Esophagus muscularis mucosa (tissue), 4 donors: Measurements from ENCODE around the gene DMD. TPM values are rescaled to one million over a fixed set of nuclear protein-coding genes. Genes with fewer than 3 reads are reported as not detected.

Experiments
- DNase-seq: peaks from one replicate; pipeline ENCODE4 v3.0.0-alpha.2; 2017; ENCODE audit errors: extremely low spot score
- H3K27ac ChIP-seq, 4 donors: fragments of 200-600 bp; sonication (generic); replicated peaks in 1 of 4; 1 replicate in 3 of 4; 2 replicates in 1 of 4; pipeline ENCODE4 v1.5.1; 2016 to 2019; ENCODE audit warnings: mild to moderate bottlenecking in 1 of 4
- H3K27me3 ChIP-seq, 4 donors: fragments of 200-600 bp; sonication (generic); one replicate each; pipeline versions ENCODE4 v1.5.1 to v1.6.0; 2016 to 2019
- H3K36me3 ChIP-seq, 4 donors: fragments of 200-600 bp; sonication (generic); one replicate each; pipeline ENCODE4 v1.5.1; 2016 to 2019
- H3K4me1 ChIP-seq, 4 donors: fragments of 200-600 bp; sonication (generic); one replicate each; pipeline ENCODE4 v1.5.1; 2016 to 2019
- H3K4me3 ChIP-seq, 4 donors: fragments of 200-600 bp; sonication (generic); 1 replicate in 2 of 4; 2 replicates in 2 of 4; pipeline ENCODE4 v1.5.1; 2016 to 2019; ENCODE audit warnings: mild to moderate bottlenecking in 4 of 4, moderate library complexity in 1 of 4
- H3K9me3 ChIP-seq, 4 donors: fragments of 200-600 bp; sonication (generic); 1 replicate in 3 of 4; 2 replicates in 1 of 4; pipeline ENCODE4 v1.5.1; 2016 to 2019
- CTCF ChIP-seq, 3 experiments: fragments of 200-600 bp in 2 of 3; fragments of 450-650 bp in 1 of 3; sonication (generic) in 2 of 3; IDR thresholded peaks; one replicate each; pipeline ENCODE4 v1.5.1; 2017 to 2019; ENCODE audit warnings: antibody characterized with exemption in 3 of 3, mild to moderate bottlenecking in 2 of 3, moderate library complexity in 1 of 3
- EP300 ChIP-seq: sonication (generic); formaldehyde crosslinking; IDR thresholded peaks from one replicate; pipeline ENCODE4 v1.6.1; 2017; ENCODE audit warnings: antibody characterized with exemption
- POLR2A ChIP-seq: fragments of 450-650 bp; IDR thresholded peaks from one replicate; pipeline ENCODE4 v1.6.1; 2017; ENCODE audit warnings: antibody characterized with exemption, moderate library complexity, mild to moderate bottlenecking, low read depth
- POLR2AphosphoS5 ChIP-seq, 2 donors: sonication (generic); formaldehyde crosslinking; IDR thresholded peaks; one replicate each; pipeline ENCODE4 v1.6.1; 2017; ENCODE audit warnings: antibody characterized with exemption in 2 of 2
- WGBS: methylation state at CpG from one replicate; pipeline ENCODE4 v1.1.5; 2018; 5-methylcytosine and 5-hydroxymethylcytosine counted together
- intact Hi-C: fragments of 100-400 bp; cut with DNase I; formaldehyde crosslinking; loops from one replicate; pipeline ENCODE4 v1.15.1; 2023
- total RNA-seq, 4 donors: library from RNA; depleted of rRNA; stranded (reverse); fragments of >200 nt; gene quantifications; one replicate each; pipeline versions ENCODE4 v1.1.0 to v1.2.1, GENCODE V29; 2016

Gene DMD
- total RNA-seq, 4 donors from 2014 or later = 127 to 210 (median 188) TPM

- 77% methylated on average over 5 of the region's 5 CpGs for WGBS
- TF ChIP-seq POLR2AphosphoS5 (IDR thresholded peaks at IDR 0.05) (no peak), CTCF (IDR thresholded peaks at IDR 0.05) (no peak), POLR2A (no peak), EP300 (no peak)
- no peaks in the 10 kb centered on the region for H3K27me3 ChIP-seq
- no peak for DNase-seq
- no peaks in the 10 kb centered on the region for H3K9me3 ChIP-seq
- H3K4me1 ChIP-seq = peaks cover 0 to 13% (median 2%) of the 10 kb centered on the region in 4 donors
- H3K36me3 ChIP-seq = no peaks in the 10 kb centered on the region
- H3K4me3 ChIP-seq = no peak overlapping the region
- intact Hi-C loops = no loop called here
- no peak overlapping the region for H3K27ac ChIP-seq
These were observed 1854.8 kb downstream of the DMD start for GRCh38 chrX:31356275-31357212.

- Histone ChIP-seq H3K9me3 (no peaks in the 10 kb centered on the region), H3K4me1 (peaks cover 0 to 7% (median under 1%) of the 10 kb centered on the region in 4 donors), H3K27ac (no peak overlapping the region), H3K4me3 (no peak overlapping the region), H3K27me3 (no peaks in the 10 kb centered on the region), H3K36me3 (no peaks in the 10 kb centered on the region)
- intact Hi-C loops = no loop called here
- 73% methylated on average over 6 of the region's 6 CpGs for WGBS
- no peak for TF ChIP-seq CTCF (IDR thresholded peaks at IDR 0.05)
- no peak for TF ChIP-seq POLR2AphosphoS5 (IDR thresholded peaks at IDR 0.05)
- no peak for TF ChIP-seq EP300
- no peak for TF ChIP-seq POLR2A
- no peak for DNase-seq
These were observed 1856.0 kb downstream of the DMD start for GRCh38 chrX:31355206-31355955.

DNA sequence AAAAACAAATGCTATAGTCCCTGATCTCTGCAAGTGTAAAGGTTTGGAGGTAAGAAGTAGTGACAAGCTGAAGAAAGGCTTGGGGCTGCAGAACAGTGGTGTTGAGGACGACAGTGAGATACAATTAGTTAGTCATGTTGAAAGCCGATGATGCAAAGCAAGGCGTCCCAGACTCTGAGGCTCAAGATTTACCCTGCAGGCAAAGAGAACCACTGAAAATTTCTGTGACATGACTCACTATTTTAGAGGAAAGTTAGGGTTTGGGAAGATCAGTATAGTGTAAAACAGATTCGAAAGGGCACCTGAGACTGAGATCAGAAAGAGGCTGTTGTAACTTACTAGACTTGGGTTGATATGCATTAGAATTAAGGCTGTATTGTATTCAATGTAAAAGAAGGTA is 1858.3 kb downstream of the DMD start:
- TF ChIP-seq POLR2AphosphoS5 (IDR thresholded peaks at IDR 0.05) (no peak), EP300 (no peak), CTCF (IDR thresholded peaks at IDR 0.05) (no peak), POLR2A (no peak)
- H3K27ac ChIP-seq = no peak overlapping the region
- H3K9me3 ChIP-seq = no peaks in the 10 kb centered on the region
- no peak for DNase-seq
- H3K4me1 ChIP-seq = no peaks in the 10 kb centered on the region
- WGBS = 71% methylated on average over 4 of the region's 4 CpGs
- no peaks in the 10 kb centered on the region for H3K27me3 ChIP-seq
- intact Hi-C loops = no loop called here
- no peaks in the 10 kb centered on the region for H3K36me3 ChIP-seq
- no peak overlapping the region for H3K4me3 ChIP-seq

GRCh38 chrX:31350808-31351074 is 1860.6 kb downstream of the DMD start:
- intact Hi-C loops = no loop called here
- Histone ChIP-seq H3K36me3 (no peaks in the 10 kb centered on the region), H3K9me3 (no peaks in the 10 kb centered on the region), H3K4me3 (no peak overlapping the region), H3K27ac (no peak overlapping the region), H3K4me1 (no peaks in the 10 kb centered on the region), H3K27me3 (no peaks in the 10 kb centered on the region)
- TF ChIP-seq CTCF (IDR thresholded peaks at IDR 0.05) (no peak), EP300 (no peak), POLR2AphosphoS5 (IDR thresholded peaks at IDR 0.05) (no peak), POLR2A (no peak)
- 67% methylated on average over 1 of the region's 1 CpG for WGBS
- DNase-seq = no peak
